Duodenal mucosa (tissue), 2 donors: ENCODE results near the gene CLIC1.

Experiments
- H3K27ac ChIP-seq: one replicate; pipeline ENCODE4 v1.7.0; 2013; ENCODE audit warnings: low read depth, low read length
- H3K27me3 ChIP-seq, 2 donors: one replicate each; pipeline ENCODE4 v1.7.0; 2013; ENCODE audit warnings: low read length in 2 of 2, control low read depth in 1 of 2; ENCODE audit not compliant: insufficient read depth in 2 of 2, control insufficient read depth in 1 of 2
- H3K36me3 ChIP-seq, 2 donors: one replicate each; pipeline ENCODE4 v1.7.0; 2013; ENCODE audit warnings: low read length in 2 of 2, control low read depth in 1 of 2; ENCODE audit not compliant: insufficient read depth in 2 of 2, control insufficient read depth in 1 of 2
- H3K4me1 ChIP-seq, 2 donors: one replicate each; pipeline ENCODE4 v1.7.0; 2013; ENCODE audit warnings: low read length in 2 of 2, control low read depth in 1 of 2; ENCODE audit not compliant: insufficient read depth in 2 of 2, control insufficient read depth in 1 of 2
- H3K4me3 ChIP-seq, 2 donors: one replicate each; pipeline ENCODE4 v1.7.0; 2013; ENCODE audit warnings: low read length in 2 of 2, low read depth in 1 of 2
- H3K9ac ChIP-seq, 2 donors: one replicate each; pipeline ENCODE4 v1.7.0; 2013; ENCODE audit warnings: low read length in 2 of 2, low read depth in 1 of 2
- H3K9me3 ChIP-seq, 2 donors: one replicate each; pipeline ENCODE4 v1.7.0; 2013; ENCODE audit warnings: low read length in 2 of 2, control low read depth in 1 of 2; ENCODE audit not compliant: control insufficient read depth in 1 of 2

The CLIC1 gene

GRCh38 chr6:31729979-31730630 is 6.2 kb downstream of the CLIC1 start:
- H3K4me1 ChIP-seq, result peaks cover 54% of the 10 kb centered on the region in 2 donors
- peak overlapping the region; percentile 81 to 84 for H3K4me3 ChIP-seq
- H3K36me3 ChIP-seq, result peaks cover 31 to 56% of the 10 kb centered on the region in 2 donors
- H3K9me3 ChIP-seq, result no peaks in the 10 kb centered on the region
- H3K27ac ChIP-seq, result peak overlapping the region; percentile 96
- H3K9ac ChIP-seq, result peak overlapping the region; percentile 70 to 96
- no peaks in the 10 kb centered on the region for H3K27me3 ChIP-seq

- Histone ChIP-seq H3K9ac (peak overlapping the region; percentile 70 to 96), H3K36me3 (peaks cover 31 to 56% of the 10 kb centered on the region in 2 donors), H3K4me3 (peak overlapping the region; percentile 81 to 84), H3K27me3 (no peaks in the 10 kb centered on the region), H3K4me1 (peaks cover 50 to 52% of the 10 kb centered on the region in 2 donors), H3K9me3 (no peaks in the 10 kb centered on the region), H3K27ac (peak overlapping the region; percentile 96)
Observed at GRCh38 chr6:31729515-31729978, 6.8 kb downstream of the CLIC1 start.

GRCh38 chr6:31728767-31729514 is 7.4 kb downstream of the CLIC1 start, which contains the start of gene DDAH2:
DDAH2 (minus strand) TSS chr6:31729299; CDS start chr6:31729161, 138 bp downstream.
- peaks cover 26 to 52% of the 10 kb centered on the region in 2 donors for H3K36me3 ChIP-seq
- H3K27me3 ChIP-seq, result no peaks in the 10 kb centered on the region
- peaks cover 44 to 46% of the 10 kb centered on the region in 2 donors for H3K4me1 ChIP-seq
- peak within 1 kb of the TSS; percentile 81 to 84 for H3K4me3 ChIP-seq
- H3K9me3 ChIP-seq, result no peaks in the 10 kb centered on the region
- H3K9ac ChIP-seq, result peak within 1 kb of the TSS; percentile 70 to 96
- peak within 1 kb of the TSS; percentile 96 for H3K27ac ChIP-seq

- Histone ChIP-seq H3K27me3 (no peaks in the 10 kb centered on the region), H3K9ac (peak overlapping the region in 1 of 2 donors; percentile 96), H3K9me3 (no peaks in the 10 kb centered on the region), H3K36me3 (peaks cover 17 to 42% of the 10 kb centered on the region in 2 donors), H3K27ac (no peak overlapping the region), H3K4me1 (peaks cover 35 to 37% of the 10 kb centered on the region in 2 donors), H3K4me3 (peak overlapping the region; percentile 81 to 84)
Observed at GRCh38 chr6:31727717-31728671, 8.3 kb downstream of the CLIC1 start.

- Histone ChIP-seq H3K27me3 (no peaks in the 10 kb centered on the region), H3K4me1 (peaks cover 35 to 37% of the 10 kb centered on the region in 2 donors), H3K27ac (peak overlapping the region; percentile 17), H3K4me3 (no peak overlapping the region), H3K9me3 (no peaks in the 10 kb centered on the region), H3K9ac (peak overlapping the region in 1 of 2 donors; percentile 10), H3K36me3 (peaks cover 15 to 38% of the 10 kb centered on the region in 2 donors)
Observed at GRCh38 chr6:31727034-31727716, 9.2 kb downstream of the CLIC1 start.

GRCh38 chr6:31725502-31726350 is 10.6 kb downstream of the CLIC1 start:
- Histone ChIP-seq H3K9me3 (no peaks in the 10 kb centered on the region), H3K36me3 (peaks cover 4 to 24% of the 10 kb centered on the region in 2 donors), H3K4me3 (no peak overlapping the region), H3K27me3 (no peaks in the 10 kb centered on the region), H3K9ac (no peak overlapping the region), H3K27ac (no peak overlapping the region), H3K4me1 (peaks cover 31% of the 10 kb centered on the region in 2 donors)

- Histone ChIP-seq H3K9me3 (no peaks in the 10 kb centered on the region), H3K4me1 (peaks cover 27 to 30% of the 10 kb centered on the region in 2 donors), H3K36me3 (peaks cover 3 to 21% of the 10 kb centered on the region in 2 donors), H3K27ac (no peak overlapping the region), H3K4me3 (no peak overlapping the region), H3K27me3 (no peaks in the 10 kb centered on the region), H3K9ac (no peak overlapping the region)
Observed at GRCh38 chr6:31723980-31724691, 12.2 kb downstream of the CLIC1 start.

- Histone ChIP-seq H3K27me3 (no peaks in the 10 kb centered on the region), H3K4me1 (peaks cover 26 to 31% of the 10 kb centered on the region in 2 donors), H3K4me3 (no peak within 1 kb of the TSS), H3K9ac (no peak within 1 kb of the TSS), H3K9me3 (no peaks in the 10 kb centered on the region), H3K27ac (no peak within 1 kb of the TSS), H3K36me3 (peaks cover under 1 to 21% of the 10 kb centered on the region in 2 donors)
Observed at GRCh38 chr6:31723245-31723979, 12.9 kb downstream of the CLIC1 start, which contains the start of gene MPIG6B. MPIG6B (plus strand) TSS chr6:31723373; CDS start chr6:31723384, 11 bp downstream.
